Neural cell (in vitro differentiated cells): ENCODE data around the gene SMAD9. TPM values are rescaled to one million over a fixed set of nuclear protein-coding genes. Genes with fewer than 3 reads are reported as not detected.

Source experiments
- H2AFZ ChIP-seq: fragments of 200-600, 300-800 bp; sonication (generic), shearing (Covaris generic); 2 replicates; pipeline ENCODE4 v1.6.0; 2014; ENCODE audit warnings: low read depth, mild to moderate bottlenecking, antibody characterized with exemption, low read length, moderate library complexity
- H3F3A ChIP-seq: fragments of 200-600 bp; shearing (Covaris generic); 2 replicates; pipeline ENCODE4 v1.6.1; 2016; ENCODE audit warnings: mild to moderate bottlenecking, moderate library complexity, mixed read lengths, antibody characterized with exemption, low read length; ENCODE audit not compliant: insufficient read depth, poor library complexity, severe bottlenecking
- H3K27ac ChIP-seq: fragments of 200-600, 300-800 bp; sonication (generic), shearing (Covaris generic); 2 replicates; pipeline ENCODE4 v1.5.1; 2014; ENCODE audit warnings: mild to moderate bottlenecking, low read length, moderate library complexity
- H3K27me3 ChIP-seq: fragments of 300-800, 200-600 bp; sonication (generic), shearing (Covaris generic); 2 replicates; pipeline ENCODE4 v1.6.0; 2014; ENCODE audit warnings: mild to moderate bottlenecking, low read depth, low read length, moderate library complexity; ENCODE audit not compliant: insufficient read depth
- H3K36me3 ChIP-seq: fragments of 300-800, 200-600 bp; sonication (generic), shearing (Covaris generic); 2 replicates; pipeline ENCODE4 v1.5.1; 2014; ENCODE audit warnings: mild to moderate bottlenecking, antibody characterized with exemption, low read length, moderate library complexity; ENCODE audit not compliant: insufficient read depth
- H3K4me2 ChIP-seq: fragments of 300-800, 200-600 bp; sonication (generic), shearing (Covaris generic); 2 replicates; pipeline ENCODE4 v1.6.0; 2014; ENCODE audit warnings: mild to moderate bottlenecking, low read length
- H3K4me3 ChIP-seq: fragments of 300-800, 200-600 bp; sonication (generic), shearing (Covaris generic); 2 replicates; pipeline ENCODE4 v1.5.1; 2014; ENCODE audit warnings: mild to moderate bottlenecking, low read length, moderate library complexity
- H3K79me2 ChIP-seq: fragments of 200-600 bp; shearing (Covaris generic); replicated peaks from 2 replicates; pipeline ENCODE4 v1.6.0; 2014; ENCODE audit warnings: mild to moderate bottlenecking, low read length, moderate library complexity; ENCODE audit not compliant: insufficient read depth
- H3K9ac ChIP-seq: fragments of 300-800, 200-600 bp; sonication (generic), shearing (Covaris generic); 2 replicates; pipeline ENCODE4 v1.6.1; 2016; ENCODE audit warnings: mild to moderate bottlenecking, low read length, mixed read lengths
- H3K9me2 ChIP-seq: fragments of 200-600 bp; shearing (Covaris generic); 2 replicates; pipeline ENCODE4 v1.6.1; 2016; ENCODE audit warnings: mild to moderate bottlenecking, low read length, mixed read lengths; ENCODE audit not compliant: insufficient read depth
- H3K9me3 ChIP-seq: fragments of 200-600, 300-800 bp; sonication (generic), shearing (Covaris generic); 2 replicates; pipeline ENCODE4 v1.6.1; 2016; ENCODE audit warnings: mild to moderate bottlenecking, mixed run types, low read length, moderate library complexity, mixed read lengths
- H4K20me1 ChIP-seq: fragments of 200-600 bp; shearing (Covaris generic); 2 replicates; pipeline ENCODE4 v1.6.1; 2016; ENCODE audit warnings: mild to moderate bottlenecking, mixed run types; ENCODE audit not compliant: insufficient read depth
- EP300 ChIP-seq: fragments of 450-650 bp; conservative IDR thresholded peaks from 2 replicates; pipeline ENCODE4 v1.6.1; 2014; ENCODE audit warnings: antibody characterized with exemption, mild to moderate bottlenecking, moderate library complexity; ENCODE audit not compliant: poor library complexity, severe bottlenecking
- EZH2 ChIP-seq: fragments of 200-600, 300-800 bp; shearing (Covaris generic), sonication (generic); IDR thresholded peaks from 2 replicates; pipeline ENCODE4 v1.6.1; 2014; ENCODE audit warnings: antibody characterized with exemption, low read length, borderline replicate concordance, mild to moderate bottlenecking; ENCODE audit not compliant: insufficient read depth, poor library complexity, severe bottlenecking
- MXI1 ChIP-seq: fragments of 450-650 bp; conservative IDR thresholded peaks from 2 replicates; pipeline ENCODE4 v1.6.1; 2014; ENCODE audit warnings: antibody characterized with exemption, mild to moderate bottlenecking; ENCODE audit not compliant: poor library complexity, severe bottlenecking
- POLR2AphosphoS5 ChIP-seq: IDR thresholded peaks from 2 replicates; pipeline ENCODE4 v1.6.1; 2012
- RAD21 ChIP-seq: fragments of 450-650 bp; conservative IDR thresholded peaks from 2 replicates; pipeline ENCODE4 v1.6.1; 2014; ENCODE audit warnings: antibody characterized with exemption, mild to moderate bottlenecking, moderate library complexity
- SMC3 ChIP-seq: fragments of 450-650 bp; conservative IDR thresholded peaks from 2 replicates; pipeline ENCODE4 v1.6.1; 2014; ENCODE audit warnings: antibody characterized with exemption, mild to moderate bottlenecking, moderate library complexity; ENCODE audit not compliant: poor library complexity
- TAF1 ChIP-seq: IDR thresholded peaks from 2 replicates; pipeline ENCODE4 v1.6.1; 2012; ENCODE audit warnings: low read depth
- polyA minus RNA-seq: library from RNA; depleted of rRNA, polyadenylated mRNA; stranded (reverse); fragments of >200 nt; gene quantifications from 2 replicates; pipeline ENCODE4 v1.2.3, GENCODE V29; 2014
- polyA plus RNA-seq: library from polyadenylated mRNA; depleted of rRNA; stranded (reverse); fragments of >200 nt; gene quantifications from 2 replicates; pipeline ENCODE4 v1.2.3, GENCODE V29; 2014
- TF ChIP-seq, protein P1 (sequence below): fragments of 450-650 bp; IDR thresholded peaks from 2 replicates; pipeline ENCODE4 v1.5.1; 2014; ENCODE audit warnings: antibody characterized with exemption, mild to moderate bottlenecking, moderate library complexity; ENCODE audit not compliant: poor library complexity, severe bottlenecking
- TF ChIP-seq, protein P2 (sequence below): IDR thresholded peaks from 2 replicates; pipeline ENCODE4 v1.6.1; 2012; ENCODE audit warnings: borderline replicate concordance

The SMAD9 gene
- polyA plus RNA-seq, result 2.3 and 2.5 TPM in 2 replicates
- polyA minus RNA-seq, result 4.1 and 4.3 TPM in 2 replicates

GRCh38 chr13:36919833-36920615, at the start of gene SMAD9:
Gene SMAD9, minus strand, starts transcription at chr13:36920238. Its CDS starts 40,549 bp downstream, at chr13:36879689.
- peaks cover 12% of the 10 kb centered on the region for H3K27me3 ChIP-seq
- H3K9ac ChIP-seq, result peak within 1 kb of the TSS; percentile 38
- H3K9me3 ChIP-seq, result no peaks in the 10 kb centered on the region
- peak within 1 kb of the TSS; percentile 93 for H3K4me2 ChIP-seq
- no peak within 1 kb of the TSS for H3K27ac ChIP-seq
- H4K20me1 ChIP-seq, result no peaks in the 10 kb centered on the region
- H3K9me2 ChIP-seq, result no peaks in the 10 kb centered on the region
- peak within 1 kb of the TSS; percentile 71 for H3K4me3 ChIP-seq
- no peak for TF ChIP-seq EZH2
- peak; percentile 11 for TF ChIP-seq EP300
- peak; percentile 35 for TF ChIP-seq MXI1
- H2AFZ ChIP-seq, result no peak within 1 kb of the TSS
- no peaks in the 10 kb centered on the region for H3K36me3 ChIP-seq
- no peaks in the 10 kb centered on the region for H3K79me2 ChIP-seq
- H3F3A ChIP-seq, result peaks cover 5% of the 10 kb centered on the region

- Histone ChIP-seq H3K9me2 (no peaks in the 10 kb centered on the region), H3K4me3 (no peak overlapping the region), H3K9ac (no peak overlapping the region), H3K4me2 (no peak overlapping the region), H3K36me3 (no peaks in the 10 kb centered on the region), H2AFZ (no peak overlapping the region), H3K27ac (no peak overlapping the region), H3F3A (no peaks in the 10 kb centered on the region), H3K9me3 (no peaks in the 10 kb centered on the region), H3K79me2 (no peaks in the 10 kb centered on the region), H3K27me3 (no peaks in the 10 kb centered on the region), H4K20me1 (no peaks in the 10 kb centered on the region)
- TF ChIP-seq, protein P1, sequence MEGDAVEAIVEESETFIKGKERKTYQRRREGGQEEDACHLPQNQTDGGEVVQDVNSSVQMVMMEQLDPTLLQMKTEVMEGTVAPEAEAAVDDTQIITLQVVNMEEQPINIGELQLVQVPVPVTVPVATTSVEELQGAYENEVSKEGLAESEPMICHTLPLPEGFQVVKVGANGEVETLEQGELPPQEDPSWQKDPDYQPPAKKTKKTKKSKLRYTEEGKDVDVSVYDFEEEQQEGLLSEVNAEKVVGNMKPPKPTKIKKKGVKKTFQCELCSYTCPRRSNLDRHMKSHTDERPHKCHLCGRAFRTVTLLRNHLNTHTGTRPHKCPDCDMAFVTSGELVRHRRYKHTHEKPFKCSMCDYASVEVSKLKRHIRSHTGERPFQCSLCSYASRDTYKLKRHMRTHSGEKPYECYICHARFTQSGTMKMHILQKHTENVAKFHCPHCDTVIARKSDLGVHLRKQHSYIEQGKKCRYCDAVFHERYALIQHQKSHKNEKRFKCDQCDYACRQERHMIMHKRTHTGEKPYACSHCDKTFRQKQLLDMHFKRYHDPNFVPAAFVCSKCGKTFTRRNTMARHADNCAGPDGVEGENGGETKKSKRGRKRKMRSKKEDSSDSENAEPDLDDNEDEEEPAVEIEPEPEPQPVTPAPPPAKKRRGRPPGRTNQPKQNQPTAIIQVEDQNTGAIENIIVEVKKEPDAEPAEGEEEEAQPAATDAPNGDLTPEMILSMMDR, result no peak
- no peak for TF ChIP-seq SMC3
- TF ChIP-seq EZH2, result no peak
- TF ChIP-seq MXI1, result no peak
- no peak for TF ChIP-seq RAD21
- TF ChIP-seq POLR2AphosphoS5, result no peak
- TF ChIP-seq TAF1, result no peak
- no peak for TF ChIP-seq EP300
- TF ChIP-seq, protein P2, sequence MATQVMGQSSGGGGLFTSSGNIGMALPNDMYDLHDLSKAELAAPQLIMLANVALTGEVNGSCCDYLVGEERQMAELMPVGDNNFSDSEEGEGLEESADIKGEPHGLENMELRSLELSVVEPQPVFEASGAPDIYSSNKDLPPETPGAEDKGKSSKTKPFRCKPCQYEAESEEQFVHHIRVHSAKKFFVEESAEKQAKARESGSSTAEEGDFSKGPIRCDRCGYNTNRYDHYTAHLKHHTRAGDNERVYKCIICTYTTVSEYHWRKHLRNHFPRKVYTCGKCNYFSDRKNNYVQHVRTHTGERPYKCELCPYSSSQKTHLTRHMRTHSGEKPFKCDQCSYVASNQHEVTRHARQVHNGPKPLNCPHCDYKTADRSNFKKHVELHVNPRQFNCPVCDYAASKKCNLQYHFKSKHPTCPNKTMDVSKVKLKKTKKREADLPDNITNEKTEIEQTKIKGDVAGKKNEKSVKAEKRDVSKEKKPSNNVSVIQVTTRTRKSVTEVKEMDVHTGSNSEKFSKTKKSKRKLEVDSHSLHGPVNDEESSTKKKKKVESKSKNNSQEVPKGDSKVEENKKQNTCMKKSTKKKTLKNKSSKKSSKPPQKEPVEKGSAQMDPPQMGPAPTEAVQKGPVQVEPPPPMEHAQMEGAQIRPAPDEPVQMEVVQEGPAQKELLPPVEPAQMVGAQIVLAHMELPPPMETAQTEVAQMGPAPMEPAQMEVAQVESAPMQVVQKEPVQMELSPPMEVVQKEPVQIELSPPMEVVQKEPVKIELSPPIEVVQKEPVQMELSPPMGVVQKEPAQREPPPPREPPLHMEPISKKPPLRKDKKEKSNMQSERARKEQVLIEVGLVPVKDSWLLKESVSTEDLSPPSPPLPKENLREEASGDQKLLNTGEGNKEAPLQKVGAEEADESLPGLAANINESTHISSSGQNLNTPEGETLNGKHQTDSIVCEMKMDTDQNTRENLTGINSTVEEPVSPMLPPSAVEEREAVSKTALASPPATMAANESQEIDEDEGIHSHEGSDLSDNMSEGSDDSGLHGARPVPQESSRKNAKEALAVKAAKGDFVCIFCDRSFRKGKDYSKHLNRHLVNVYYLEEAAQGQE, result no peak
Observed at GRCh38 chr13:36966404-36966803, 46.4 kb upstream of the SMAD9 start.
